Erythroblast (primary cell): Measurements from ENCODE around the gene GNAS-AS1.

Experiments used
- DNase-seq, 2 experiments: peaks; one replicate each; lab custom pipeline; 2025; lab: John Stamatoyannopoulos, UW
- GATA1 ChIP-seq: IDR thresholded peaks from 2 replicates; pipeline ENCODE4 v1.6.1; 2011; ENCODE audit warnings: low read depth, mild to moderate bottlenecking, control low read depth, low read length, moderate library complexity
- POLR2A ChIP-seq: IDR thresholded peaks from 2 replicates; pipeline ENCODE4 v1.6.1; 2011; ENCODE audit warnings: mild to moderate bottlenecking, low read length

GNAS-AS1 gene

DNA sequence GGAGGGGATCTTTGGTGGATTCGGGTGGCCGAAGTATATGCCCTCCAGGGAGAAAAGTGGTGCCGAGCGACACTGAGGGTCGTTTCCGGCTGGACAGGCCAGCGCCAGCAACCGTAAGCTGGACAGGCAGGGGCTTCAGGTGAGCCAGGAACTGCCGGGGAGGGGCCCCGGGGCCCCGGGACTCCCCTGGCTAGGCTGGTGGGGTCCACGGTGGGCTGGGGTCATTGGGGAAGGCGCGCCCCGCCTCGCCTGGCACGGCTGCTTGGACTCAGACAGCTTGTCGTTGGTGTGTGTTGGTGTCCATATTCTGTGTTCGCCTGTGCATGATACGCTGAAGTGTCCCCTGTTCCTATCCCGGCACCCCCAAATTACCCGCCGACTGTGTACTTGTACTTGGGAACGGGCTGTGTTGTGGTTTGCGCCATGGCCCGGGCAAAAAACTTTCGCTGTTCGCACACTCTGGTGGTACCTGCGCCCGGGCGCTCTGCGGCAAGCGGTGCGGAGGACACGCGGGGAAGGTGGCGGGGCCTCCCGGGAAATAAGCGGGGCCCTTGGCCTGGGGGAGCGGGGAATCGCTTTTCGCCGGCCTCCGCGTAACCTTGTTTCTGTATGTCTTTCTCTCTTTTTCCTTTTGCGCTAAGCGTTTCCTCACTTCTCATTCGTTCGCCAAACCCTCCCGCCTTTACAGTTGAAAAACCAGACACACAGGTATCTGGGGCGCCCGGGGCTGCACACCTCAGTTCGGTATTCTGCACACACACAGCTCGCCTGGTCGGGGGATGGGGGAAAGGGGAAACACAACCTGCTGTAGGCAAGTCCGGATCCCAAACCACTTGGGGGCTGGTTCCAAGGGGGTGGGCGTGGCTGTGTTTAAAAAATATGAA lies 5.0 kb upstream of the GNAS-AS1 start:
- TF ChIP-seq POLR2A (no peak), GATA1 (no peak)
- DNase-seq, result no peak

DNA sequence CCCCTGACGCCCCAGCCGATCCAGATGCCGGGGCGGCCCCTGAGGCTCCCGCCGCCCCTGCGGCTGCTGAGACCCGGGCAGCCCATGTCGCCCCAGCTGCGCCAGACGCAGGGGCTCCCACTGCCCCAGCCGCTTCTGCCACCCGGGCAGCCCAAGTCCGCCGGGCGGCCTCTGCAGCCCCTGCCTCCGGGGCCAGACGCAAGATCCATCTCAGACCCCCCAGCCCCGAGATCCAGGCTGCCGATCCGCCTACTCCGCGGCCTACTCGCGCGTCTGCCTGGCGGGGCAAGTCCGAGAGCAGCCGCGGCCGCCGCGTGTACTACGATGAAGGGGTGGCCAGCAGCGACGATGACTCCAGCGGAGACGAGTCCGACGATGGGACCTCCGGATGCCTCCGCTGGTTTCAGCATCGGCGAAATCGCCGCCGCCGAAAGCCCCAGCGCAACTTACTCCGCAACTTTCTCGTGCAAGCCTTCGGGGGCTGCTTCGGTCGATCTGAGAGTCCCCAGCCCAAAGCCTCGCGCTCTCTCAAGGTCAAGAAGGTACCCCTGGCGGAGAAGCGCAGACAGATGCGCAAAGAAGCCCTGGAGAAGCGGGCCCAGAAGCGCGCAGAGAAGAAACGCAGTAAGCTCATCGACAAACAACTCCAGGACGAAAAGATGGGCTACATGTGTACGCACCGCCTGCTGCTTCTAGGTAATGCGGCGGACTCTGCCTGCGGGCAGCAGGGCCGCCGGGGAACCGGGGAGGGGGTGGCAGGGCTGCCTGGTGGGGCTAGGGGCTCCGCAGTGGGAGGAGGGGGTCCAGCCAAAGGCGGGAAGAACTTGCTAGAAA lies 4.2 kb upstream of the GNAS-AS1 start:
- TF ChIP-seq GATA1, result no peak
- TF ChIP-seq POLR2A, result no peak
- no peak for DNase-seq

DNA sequence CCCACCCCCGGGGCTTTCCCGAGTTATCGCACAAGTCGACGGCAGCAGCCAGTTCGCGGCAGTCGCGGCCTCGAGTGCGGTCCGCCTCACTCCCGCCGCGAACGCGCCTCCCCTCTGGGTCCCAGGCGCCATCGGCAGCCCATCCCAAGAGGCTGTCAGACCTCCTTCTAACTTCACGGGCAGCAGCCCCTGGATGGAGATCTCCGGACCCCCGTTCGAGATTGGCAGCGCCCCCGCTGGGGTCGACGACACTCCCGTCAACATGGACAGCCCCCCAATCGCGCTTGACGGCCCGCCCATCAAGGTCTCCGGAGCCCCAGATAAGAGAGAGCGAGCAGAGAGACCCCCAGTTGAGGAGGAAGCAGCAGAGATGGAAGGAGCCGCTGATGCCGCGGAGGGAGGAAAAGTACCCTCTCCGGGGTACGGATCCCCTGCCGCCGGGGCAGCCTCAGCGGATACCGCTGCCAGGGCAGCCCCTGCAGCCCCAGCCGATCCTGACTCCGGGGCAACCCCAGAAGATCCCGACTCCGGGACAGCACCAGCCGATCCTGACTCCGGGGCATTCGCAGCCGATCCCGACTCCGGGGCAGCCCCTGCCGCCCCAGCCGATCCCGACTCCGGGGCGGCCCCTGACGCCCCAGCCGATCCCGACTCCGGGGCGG lies 3.4 kb upstream of the GNAS-AS1 start:
- TF ChIP-seq POLR2A (no peak), GATA1 (no peak)
- DNase-seq, result no peak

DNA sequence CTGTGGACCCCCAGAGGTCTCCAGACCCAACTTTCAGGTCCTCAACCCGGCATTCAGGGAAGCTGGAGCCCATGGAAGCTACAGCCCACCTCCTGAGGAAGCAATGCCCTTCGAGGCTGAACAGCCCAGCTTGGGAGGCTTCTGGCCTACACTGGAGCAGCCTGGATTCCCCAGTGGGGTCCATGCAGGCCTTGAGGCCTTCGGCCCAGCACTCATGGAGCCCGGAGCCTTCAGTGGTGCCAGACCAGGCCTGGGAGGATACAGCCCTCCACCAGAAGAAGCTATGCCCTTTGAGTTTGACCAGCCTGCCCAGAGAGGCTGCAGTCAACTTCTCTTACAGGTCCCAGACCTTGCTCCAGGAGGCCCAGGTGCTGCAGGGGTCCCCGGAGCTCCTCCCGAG lies 2.8 kb upstream of the GNAS-AS1 start:
- no peak for DNase-seq
- TF ChIP-seq GATA1 (no peak), POLR2A (no peak)

DNA sequence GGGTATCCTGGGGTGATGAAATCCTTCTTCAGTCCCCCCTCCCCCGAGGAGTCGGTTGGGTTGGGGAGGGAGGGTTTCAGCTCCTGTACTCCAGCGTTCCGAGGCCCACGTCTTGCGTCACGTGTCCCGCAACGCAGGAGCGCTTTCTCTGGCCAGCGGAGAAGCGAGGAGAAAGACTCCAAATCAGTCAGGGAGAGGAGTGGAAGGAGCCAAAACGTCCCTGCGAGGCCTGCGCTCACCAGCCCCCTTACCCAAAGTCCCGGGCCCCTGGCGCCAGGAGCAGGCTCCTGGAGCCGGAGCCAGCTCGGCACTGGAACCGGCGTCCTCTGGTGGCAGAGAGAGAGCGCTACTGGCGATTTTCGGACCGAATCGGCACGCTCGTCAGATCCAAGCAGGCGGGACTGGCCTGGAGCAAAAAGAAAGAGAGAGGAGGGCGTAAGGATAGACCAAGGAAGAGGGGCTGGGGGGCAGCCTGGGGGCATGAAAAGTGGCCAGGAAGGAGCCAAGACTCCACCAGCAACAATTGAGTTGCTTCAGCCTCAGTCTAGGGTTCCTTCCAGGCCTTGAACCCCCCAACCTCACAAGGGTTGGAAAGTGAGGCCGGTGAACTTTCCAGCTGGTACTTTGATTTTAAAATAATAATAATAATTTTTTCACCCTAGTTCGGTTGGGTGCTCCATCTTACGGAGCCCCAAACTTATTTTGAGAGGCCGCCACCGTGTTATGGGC lies 2.0 kb upstream of the GNAS-AS1 start, which contains the start of gene GNAS:
Gene GNAS, plus strand, starts transcription at position 174 of the 729 bp plus-strand sequence.
- TF ChIP-seq POLR2A (no peak), GATA1 (no peak)
- peak; percentile 67 to 73 for DNase-seq

DNA sequence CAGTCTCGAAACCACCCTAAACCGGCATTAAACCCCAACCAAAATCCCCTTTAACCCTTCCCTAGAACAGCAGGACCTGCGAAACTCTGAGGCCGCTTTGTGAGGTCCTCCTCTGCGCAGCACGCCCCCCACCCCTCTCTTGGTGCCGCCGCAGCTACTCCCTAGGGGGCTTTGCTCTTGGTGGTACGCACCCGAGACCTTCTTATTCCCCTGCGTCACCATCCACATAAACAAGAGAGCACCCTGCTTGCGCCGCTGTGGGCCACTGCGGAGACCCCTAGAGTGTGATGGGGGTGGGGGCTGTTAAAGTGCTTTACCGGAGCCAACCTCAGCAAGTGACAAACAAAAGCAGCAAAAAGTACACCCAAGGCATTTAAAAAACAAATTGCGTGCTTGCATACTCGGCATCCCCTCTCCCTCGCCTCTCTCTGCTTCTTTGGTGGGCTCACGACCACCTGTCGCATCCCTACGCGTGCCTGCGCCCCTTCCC lies 1.3 kb upstream of the GNAS-AS1 start:
- no peak for TF ChIP-seq POLR2A
- no peak for TF ChIP-seq GATA1
- DNase-seq, result no peak

DNA sequence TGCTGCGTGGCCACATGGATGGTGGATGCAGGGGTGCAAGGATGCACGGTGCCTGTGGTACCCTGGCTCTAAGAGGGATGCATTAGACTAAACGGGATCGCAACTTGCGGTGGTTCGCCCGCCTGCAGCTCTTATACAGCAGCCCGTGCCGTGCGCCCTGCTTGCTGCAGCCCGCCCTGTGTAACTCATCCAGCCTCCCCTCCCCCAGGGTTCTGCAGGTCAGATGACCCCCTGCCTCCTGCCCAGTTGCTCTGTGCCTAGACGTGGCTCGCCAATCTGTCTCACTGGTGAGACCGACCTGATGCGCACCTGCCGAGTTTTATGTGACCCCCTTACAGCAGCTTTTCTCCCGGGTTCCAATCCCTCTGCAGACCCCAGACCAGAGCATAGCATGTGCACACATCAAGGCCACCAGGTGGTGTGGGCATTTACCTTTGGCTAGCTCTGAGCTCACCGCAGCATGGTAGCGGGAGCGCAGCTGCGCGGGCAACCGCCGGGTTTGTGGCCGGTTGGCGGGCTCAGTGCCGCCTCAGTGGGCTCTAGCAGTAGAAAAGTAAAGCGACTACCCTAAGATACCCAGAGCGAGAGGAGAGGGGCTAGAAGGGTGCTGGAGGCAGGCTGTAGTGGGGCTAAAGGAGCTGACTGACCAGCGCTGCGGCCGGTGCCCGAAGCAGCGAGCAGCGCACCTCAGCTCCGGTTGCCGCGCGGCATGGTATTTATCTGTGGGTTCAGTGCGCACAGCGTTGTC lies 693 bp upstream of the GNAS-AS1 start:
- peak; percentile 35 to 44 for DNase-seq
- TF ChIP-seq GATA1 (no peak), POLR2A (no peak)

DNA sequence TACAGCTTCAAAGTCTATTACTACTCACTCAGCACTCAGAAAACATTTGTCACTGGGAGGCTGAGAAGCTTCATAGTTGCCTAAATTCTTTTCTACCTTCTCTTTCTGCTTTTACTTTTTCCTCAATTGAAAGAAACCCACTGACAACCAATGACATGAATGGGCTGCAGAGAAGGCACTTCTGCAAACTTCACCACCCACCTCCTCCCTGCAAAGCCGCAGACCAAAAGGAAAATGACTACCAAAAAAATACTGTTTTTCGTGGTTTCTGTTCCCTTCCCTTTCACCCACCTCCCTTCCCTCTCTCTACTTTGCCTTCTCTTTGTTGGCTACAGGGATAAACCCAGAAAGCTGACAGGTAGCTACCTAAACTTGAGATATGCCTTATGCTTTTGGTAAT lies 3.2 kb downstream of the GNAS-AS1 start:
- DNase-seq, result no peak
- TF ChIP-seq POLR2A (no peak), GATA1 (no peak)

DNA sequence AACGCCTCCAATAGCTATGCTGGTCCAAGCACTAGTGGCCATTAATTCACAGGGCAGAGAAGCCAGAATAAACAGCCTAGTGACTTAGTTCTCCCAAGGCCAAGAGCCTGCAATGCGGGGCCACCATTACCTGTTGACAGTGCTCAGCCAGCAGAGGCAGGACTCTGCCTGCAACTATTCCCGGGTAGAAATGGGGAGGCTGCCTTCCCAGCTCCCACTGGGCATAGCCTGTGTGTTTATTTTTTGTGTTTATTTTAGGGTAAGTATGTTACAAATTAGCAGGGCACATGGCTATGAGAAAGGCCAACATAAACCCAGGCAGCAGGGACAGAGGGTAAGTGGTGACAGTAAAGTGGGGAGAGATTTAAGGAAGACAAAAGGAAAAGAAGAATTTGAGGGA lies 5.0 kb downstream of the GNAS-AS1 start:
- TF ChIP-seq POLR2A (no peak), GATA1 (no peak)

DNA sequence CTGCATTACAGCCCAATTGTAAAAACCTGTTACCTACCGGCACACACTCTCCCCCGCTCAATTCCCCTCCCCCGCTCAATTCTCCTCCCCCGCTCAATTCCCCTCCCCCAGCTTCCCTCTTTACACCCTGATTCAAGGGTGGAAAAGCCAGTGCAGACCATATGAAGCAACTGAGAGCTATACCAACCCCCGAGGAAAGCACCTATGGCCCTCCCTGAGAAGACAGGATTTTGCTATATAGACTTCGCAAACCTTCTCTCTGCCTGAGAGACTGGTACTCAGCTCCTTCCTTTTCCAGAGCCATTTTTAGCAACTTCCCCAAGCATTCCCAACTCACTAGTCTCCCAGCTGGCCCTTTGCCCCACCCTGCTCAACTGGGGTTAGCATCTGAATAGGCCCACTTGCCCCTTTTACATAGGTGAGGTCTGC lies 7.6 kb downstream of the GNAS-AS1 start:
- TF ChIP-seq POLR2A (no peak), GATA1 (no peak)
- DNase-seq, result no peak

More for the DNA sequence above, 5.0 kb downstream of the GNAS-AS1 start:
- DNase-seq, result no peak

DNA sequence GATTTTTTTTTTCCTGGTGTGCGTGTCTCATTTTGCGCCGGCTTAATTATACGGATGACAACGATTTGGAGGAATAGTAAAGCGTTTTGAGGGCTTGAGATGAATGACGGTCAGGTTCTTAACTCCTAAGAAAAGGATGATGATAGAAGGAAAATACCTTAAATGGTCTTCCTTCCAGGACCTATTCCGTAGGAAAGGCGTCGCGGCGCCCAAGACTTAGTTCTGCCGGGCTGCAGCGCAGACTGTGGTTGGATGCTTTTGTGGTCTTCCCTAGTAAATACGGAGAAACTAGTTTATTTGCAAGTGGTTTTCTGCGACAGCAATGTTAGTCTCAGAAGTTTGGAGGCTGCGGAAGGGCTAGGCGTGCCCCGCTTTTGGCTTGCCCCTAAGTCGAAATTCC lies 8.4 kb downstream of the GNAS-AS1 start:
- DNase-seq, result no peak
- TF ChIP-seq GATA1, result no peak
- no peak for TF ChIP-seq POLR2A

DNA sequence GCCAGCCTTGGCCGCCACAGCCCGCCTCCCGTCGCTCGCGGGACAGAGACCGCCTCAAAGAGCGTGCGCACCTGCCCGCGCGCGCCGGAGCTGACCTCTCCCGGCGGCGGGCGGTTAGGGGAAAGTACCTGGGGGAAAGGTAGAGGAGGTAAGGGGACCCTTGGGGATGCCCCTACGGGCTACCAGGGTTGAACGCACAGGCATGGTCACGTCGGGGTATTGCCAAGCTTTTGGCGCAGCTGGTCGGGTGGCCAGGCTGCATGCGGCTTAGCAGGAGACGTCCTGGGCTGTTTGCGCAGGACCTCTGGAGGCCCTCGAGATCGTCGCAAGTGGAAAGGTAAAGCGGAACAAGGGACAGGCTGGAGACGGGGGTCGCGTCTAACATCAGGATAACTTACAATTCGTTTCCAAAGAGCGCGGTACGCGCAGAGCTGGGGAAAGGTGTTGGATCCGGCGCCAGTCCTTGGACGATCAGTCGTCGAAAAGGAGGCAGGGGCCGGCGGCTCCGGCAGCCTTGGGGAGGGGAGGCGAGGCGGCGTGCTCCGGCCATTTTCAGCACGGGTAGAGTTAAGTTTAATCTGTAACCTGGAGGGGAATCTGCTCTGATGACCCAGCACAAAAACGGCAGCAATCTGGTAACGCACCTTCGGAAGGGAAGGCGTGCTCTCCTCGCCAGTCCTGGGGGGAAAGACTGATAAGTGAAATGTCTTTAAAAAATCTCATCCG lies 9.0 kb downstream of the GNAS-AS1 start:
- no peak for DNase-seq
- TF ChIP-seq POLR2A (no peak), GATA1 (no peak)
